Breast epithelium (tissue), 4 donors: ENCODE measurements around the gene FAM76B. TPM values are rescaled to one million over a fixed set of nuclear protein-coding genes. Genes with fewer than 3 reads are reported as not detected.

ENCODE experiments used
- DNase-seq, 2 donors: peaks; one replicate each; pipeline ENCODE4 v3.0.0-alpha.2; 2019; ENCODE audit warnings: low spot score in 2 of 2
- H3K27ac ChIP-seq, 2 donors: fragments of 200-600 bp; sonication (generic) in 1 of 2; one replicate each; pipeline ENCODE4 v1.5.1; 2016 to 2019; ENCODE audit warnings: mild to moderate bottlenecking in 1 of 2
- H3K27me3 ChIP-seq, 2 donors: fragments of 200-600 bp; sonication (generic) in 1 of 2; one replicate each; pipeline versions ENCODE4 v1.5.1 to v1.6.0; 2017 to 2019; ENCODE audit warnings: control low read depth in 1 of 2, mild to moderate bottlenecking in 1 of 2
- H3K36me3 ChIP-seq: fragments of 200-600 bp; one replicate; pipeline ENCODE4 v1.5.1; 2019
- H3K4me1 ChIP-seq, 2 donors: fragments of 200-600 bp; sonication (generic); one replicate each; pipeline ENCODE4 v1.5.1; 2016 to 2019; ENCODE audit warnings: control low read depth in 1 of 2
- H3K4me3 ChIP-seq, 3 donors: fragments of 200-600 bp; sonication (generic); 1 replicate in 2 of 3; 2 replicates in 1 of 3; pipeline ENCODE4 v1.5.1; 2016 to 2019; ENCODE audit warnings: mild to moderate bottlenecking in 3 of 3, moderate library complexity in 2 of 3
- H3K9me3 ChIP-seq, 2 donors: fragments of 200-600 bp; sonication (generic) in 1 of 2; one replicate each; pipeline ENCODE4 v1.5.1; 2016 to 2019; ENCODE audit warnings: control low read depth in 1 of 2
- POLR2A ChIP-seq: fragments of 450-650 bp; IDR thresholded peaks from one replicate; pipeline ENCODE4 v1.6.1; 2016; ENCODE audit warnings: antibody characterized with exemption, mild to moderate bottlenecking, moderate library complexity
- POLR2AphosphoS5 ChIP-seq, 3 donors: sonication (generic); formaldehyde crosslinking; IDR thresholded peaks; one replicate each; pipeline ENCODE4 v1.6.1; 2017; ENCODE audit warnings: antibody characterized with exemption in 3 of 3
- intact Hi-C: fragments of 100-400 bp; cut with DNase I; formaldehyde crosslinking; loops from one replicate; pipeline ENCODE4 v1.15.1; 2023; ENCODE audit warnings: low total_unique reads
- total RNA-seq, 3 donors: library from RNA; depleted of rRNA; stranded (reverse); fragments of >200 nt; gene quantifications; one replicate each; pipeline ENCODE4 v1.1.0, GENCODE V29; 2016
- TF ChIP-seq, protein P1 (sequence below), 3 donors: fragments of 450-650 bp; IDR thresholded peaks; one replicate each; pipeline ENCODE4 v1.5.1; 2016 to 2017; ENCODE audit warnings: antibody characterized with exemption in 3 of 3, mild to moderate bottlenecking in 3 of 3, moderate library complexity in 3 of 3

Gene FAM76B
- total RNA-seq, 3 donors from 2014 or later = 42.1 to 69.7 (median 48.8) TPM

DNA sequence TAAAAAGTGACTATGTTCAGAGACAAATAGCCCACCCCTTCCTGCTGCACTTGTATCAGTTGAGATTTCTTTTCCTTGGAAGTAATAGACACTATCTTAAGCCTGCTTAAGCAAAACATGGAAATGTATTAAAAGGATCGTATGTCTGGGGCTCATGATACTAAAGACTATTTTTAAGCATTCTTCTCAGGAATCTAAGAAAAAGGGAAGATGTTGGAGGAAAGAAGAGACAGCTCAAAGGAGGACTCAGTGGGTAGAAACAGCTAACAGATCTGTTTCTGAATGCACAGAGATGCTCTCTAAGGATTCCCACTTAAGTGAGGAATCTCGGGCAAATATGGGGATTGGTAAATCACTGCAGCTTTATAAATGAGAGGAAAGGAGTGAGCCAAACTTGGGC, 62.5 kb downstream of the FAM76B start:
- no peak overlapping the region for H3K27ac ChIP-seq

DNA sequence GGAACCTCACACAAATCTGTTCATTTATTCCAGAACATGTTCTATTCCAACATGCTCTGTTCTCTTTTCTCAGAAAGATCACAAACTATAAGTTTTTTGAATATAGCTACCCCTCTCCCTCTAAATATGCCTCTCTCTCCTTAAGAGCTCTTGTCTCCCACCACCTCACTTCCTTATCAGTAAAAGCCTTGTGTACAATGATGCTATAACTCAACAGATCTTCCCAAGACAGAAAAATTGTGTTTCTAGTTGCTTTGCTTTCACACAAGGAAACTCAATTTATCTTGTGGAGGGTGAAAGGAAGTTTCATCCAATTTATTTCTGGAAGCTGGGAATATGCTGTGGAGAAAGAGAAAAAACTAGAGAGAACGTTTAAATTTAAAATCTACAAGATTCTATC, 64.4 kb downstream of the FAM76B start:
- no peak for DNase-seq
- Histone ChIP-seq H3K4me1 (no peaks in the 10 kb centered on the region), H3K36me3 (no peaks in the 10 kb centered on the region), H3K4me3 (no peak overlapping the region), H3K9me3 (no peaks in the 10 kb centered on the region), H3K27me3 (no peaks in the 10 kb centered on the region), H3K27ac (no peak overlapping the region)
- intact Hi-C loops = no loop called here
- TF ChIP-seq POLR2AphosphoS5 (IDR thresholded peaks at IDR 0.05) = no peak
- TF ChIP-seq POLR2A = no peak
- TF ChIP-seq, protein P1, sequence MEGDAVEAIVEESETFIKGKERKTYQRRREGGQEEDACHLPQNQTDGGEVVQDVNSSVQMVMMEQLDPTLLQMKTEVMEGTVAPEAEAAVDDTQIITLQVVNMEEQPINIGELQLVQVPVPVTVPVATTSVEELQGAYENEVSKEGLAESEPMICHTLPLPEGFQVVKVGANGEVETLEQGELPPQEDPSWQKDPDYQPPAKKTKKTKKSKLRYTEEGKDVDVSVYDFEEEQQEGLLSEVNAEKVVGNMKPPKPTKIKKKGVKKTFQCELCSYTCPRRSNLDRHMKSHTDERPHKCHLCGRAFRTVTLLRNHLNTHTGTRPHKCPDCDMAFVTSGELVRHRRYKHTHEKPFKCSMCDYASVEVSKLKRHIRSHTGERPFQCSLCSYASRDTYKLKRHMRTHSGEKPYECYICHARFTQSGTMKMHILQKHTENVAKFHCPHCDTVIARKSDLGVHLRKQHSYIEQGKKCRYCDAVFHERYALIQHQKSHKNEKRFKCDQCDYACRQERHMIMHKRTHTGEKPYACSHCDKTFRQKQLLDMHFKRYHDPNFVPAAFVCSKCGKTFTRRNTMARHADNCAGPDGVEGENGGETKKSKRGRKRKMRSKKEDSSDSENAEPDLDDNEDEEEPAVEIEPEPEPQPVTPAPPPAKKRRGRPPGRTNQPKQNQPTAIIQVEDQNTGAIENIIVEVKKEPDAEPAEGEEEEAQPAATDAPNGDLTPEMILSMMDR (IDR thresholded peaks at IDR 0.05) = no peak

More for the DNA sequence above, 62.5 kb downstream of the FAM76B start:
- Histone ChIP-seq H3K4me1 (no peaks in the 10 kb centered on the region), H3K9me3 (no peaks in the 10 kb centered on the region), H3K27me3 (no peaks in the 10 kb centered on the region), H3K36me3 (no peaks in the 10 kb centered on the region), H3K4me3 (no peak overlapping the region)
- intact Hi-C loops = no loop called here
- DNase-seq = no peak
- TF ChIP-seq, protein P1 (IDR thresholded peaks at IDR 0.05) = no peak
- TF ChIP-seq POLR2A (no peak), POLR2AphosphoS5 (IDR thresholded peaks at IDR 0.05) (no peak)

DNA sequence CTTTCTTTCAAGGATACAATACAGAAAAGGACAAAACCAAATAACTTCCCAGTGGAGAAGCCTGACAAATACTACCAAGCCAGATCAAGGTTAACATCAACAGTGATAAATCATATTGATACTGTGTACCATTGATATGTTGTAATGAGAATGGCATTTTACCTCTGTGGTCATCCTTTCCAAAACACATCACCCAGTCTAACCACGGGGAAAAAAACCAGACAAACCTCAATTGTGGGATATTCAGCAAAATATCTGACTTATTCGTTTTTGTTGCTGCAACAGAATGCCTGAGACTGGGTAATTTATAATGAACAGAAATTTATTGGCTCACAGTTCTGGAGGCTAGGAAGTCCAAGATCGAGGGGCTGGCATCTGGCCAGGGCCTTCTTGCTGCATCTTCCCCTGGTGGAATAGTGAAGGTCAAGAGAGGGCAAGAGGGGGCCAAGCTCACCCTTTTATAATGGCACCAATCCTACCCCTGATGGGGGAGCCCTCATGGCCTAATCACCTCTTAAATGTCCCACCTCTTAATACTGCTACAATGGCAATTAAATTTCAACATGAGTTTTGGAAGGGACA, 66.1 kb downstream of the FAM76B start:
- Histone ChIP-seq H3K4me3 (no peak overlapping the region), H3K27ac (no peak overlapping the region), H3K27me3 (no peaks in the 10 kb centered on the region), H3K9me3 (no peaks in the 10 kb centered on the region), H3K36me3 (no peaks in the 10 kb centered on the region), H3K4me1 (no peaks in the 10 kb centered on the region)
- no peak for TF ChIP-seq POLR2A
- TF ChIP-seq POLR2AphosphoS5 (IDR thresholded peaks at IDR 0.05) = no peak
- TF ChIP-seq, protein P1 (IDR thresholded peaks at IDR 0.05) = no peak
- DNase-seq = no peak
- intact Hi-C loops = no loop called here

DNA sequence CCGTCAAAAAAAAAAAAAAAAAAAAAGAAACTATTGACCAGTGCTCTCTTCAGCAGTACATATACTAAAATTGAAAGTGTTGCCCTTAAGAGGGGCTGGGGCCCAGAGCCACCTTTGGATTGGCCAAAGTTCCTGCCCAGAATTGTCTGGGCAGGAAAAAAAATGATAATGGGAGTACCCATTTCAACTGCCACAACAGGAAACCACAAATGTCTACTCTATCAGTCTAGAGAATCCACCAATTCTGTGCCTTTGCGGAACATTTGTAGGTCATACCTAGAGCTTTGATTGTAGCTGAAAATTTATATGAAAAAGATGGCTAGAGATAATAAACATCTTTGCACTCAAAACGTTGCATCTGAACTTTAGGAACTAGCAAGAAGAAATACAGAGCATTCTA, 69.4 kb downstream of the FAM76B start:
- Histone ChIP-seq H3K27me3 (no peaks in the 10 kb centered on the region), H3K27ac (no peak overlapping the region), H3K9me3 (no peaks in the 10 kb centered on the region), H3K4me3 (no peak overlapping the region), H3K36me3 (no peaks in the 10 kb centered on the region), H3K4me1 (no peaks in the 10 kb centered on the region)
- intact Hi-C loops = no loop called here
- DNase-seq = no peak
- TF ChIP-seq, protein P1 (IDR thresholded peaks at IDR 0.05) = no peak
- TF ChIP-seq POLR2AphosphoS5 (IDR thresholded peaks at IDR 0.05) = no peak
- no peak for TF ChIP-seq POLR2A

Other genes with a start within 250 kb of the FAM76B start
- 10 to 100 TPM; 48.6 to 66.9 (median 52.1) TPM for gene CEP57, start 716 bp upstream of the FAM76B start, total RNA-seq
- gene MTMR2, start 134.3 kb upstream of the FAM76B start, total RNA-seq = 10 to 100 TPM; 20.3 to 28.4 (median 20.5) TPM